ENCODE data around the gene CAMK1D.

GRCh38 chr10:12430406-12430982, 81.1 kb downstream of the CAMK1D start:
- TF ChIP-seq CTCF (IDR thresholded peaks at IDR 0.05 in 4 of 5, conservative IDR thresholded peaks at IDR 0.05 in 1 of 5) (no peak), POLR2A (IDR thresholded peaks at IDR 0.05) (no peak)

Measured in gastrocnemius medialis (tissue), 4 donors.